Tibial nerve (tissue), 4 donors: ENCODE results near the gene RSRP1. TPM values are rescaled to one million over a fixed set of nuclear protein-coding genes. Genes with fewer than 3 reads are reported as not detected.

Source experiments
- DNase-seq, 2 donors: peaks; one replicate each; pipeline ENCODE4 v3.0.0-alpha.2; 2019; ENCODE audit warnings: low spot score in 2 of 2
- H3K27ac ChIP-seq, 4 donors: fragments of 200-600 bp; sonication (generic) in 3 of 4; one replicate each; pipeline ENCODE4 v1.5.1; 2017 to 2019; ENCODE audit warnings: mild to moderate bottlenecking in 1 of 4
- H3K27me3 ChIP-seq, 2 donors: fragments of 200-600 bp; sonication (generic) in 1 of 2; one replicate each; pipeline versions ENCODE4 v1.5.1 to v1.6.0; 2017 to 2019
- H3K36me3 ChIP-seq, 3 donors: fragments of 200-600 bp; sonication (generic); one replicate each; pipeline ENCODE4 v1.5.1; 2018 to 2019
- H3K4me1 ChIP-seq, 4 donors: fragments of 200-600 bp; sonication (generic) in 3 of 4; one replicate each; pipeline ENCODE4 v1.5.1; 2017 to 2019
- H3K4me3 ChIP-seq, 4 donors: fragments of 200-600 bp; sonication (generic) in 3 of 4; one replicate each; pipeline ENCODE4 v1.5.1; 2017 to 2019; ENCODE audit warnings: mild to moderate bottlenecking in 1 of 4, moderate library complexity in 1 of 4
- H3K9me3 ChIP-seq, 4 donors: fragments of 200-600 bp; sonication (generic) in 3 of 4; one replicate each; pipeline ENCODE4 v1.5.1; 2017 to 2019
- EP300 ChIP-seq, 2 donors: sonication (generic); formaldehyde crosslinking; IDR thresholded peaks; one replicate each; pipeline ENCODE4 v1.6.1; 2017; ENCODE audit warnings: antibody characterized with exemption in 2 of 2, mild to moderate bottlenecking in 1 of 2
- POLR2A ChIP-seq, 2 donors: fragments of 450-650 bp; IDR thresholded peaks; one replicate each; pipeline ENCODE4 v1.6.1; 2017; ENCODE audit warnings: antibody characterized with exemption in 2 of 2, mild to moderate bottlenecking in 2 of 2, moderate library complexity in 2 of 2
- WGBS, 2 donors: methylation state at CpG; one replicate each; pipeline ENCODE4 v1.1.5; 2018; 5-methylcytosine and 5-hydroxymethylcytosine counted together
- total RNA-seq, 4 donors: library from RNA; depleted of rRNA; stranded (reverse); fragments of >200 nt; gene quantifications; one replicate each; pipeline ENCODE4 v1.1.0, GENCODE V29; 2016
- TF ChIP-seq, protein P1 (sequence below), 5 experiments: fragments of 200-600 bp in 3 of 5; fragments of 450-650 bp in 2 of 5; sonication (generic) in 3 of 5; IDR thresholded peaks; one replicate each; pipeline ENCODE4 v1.5.1; 2016 to 2019; ENCODE audit warnings: antibody characterized with exemption in 5 of 5, mild to moderate bottlenecking in 3 of 5, moderate library complexity in 2 of 5

RSRP1 gene
- total RNA-seq, 4 donors from 2014 or later = 169 to 191 (median 178) TPM

DNA sequence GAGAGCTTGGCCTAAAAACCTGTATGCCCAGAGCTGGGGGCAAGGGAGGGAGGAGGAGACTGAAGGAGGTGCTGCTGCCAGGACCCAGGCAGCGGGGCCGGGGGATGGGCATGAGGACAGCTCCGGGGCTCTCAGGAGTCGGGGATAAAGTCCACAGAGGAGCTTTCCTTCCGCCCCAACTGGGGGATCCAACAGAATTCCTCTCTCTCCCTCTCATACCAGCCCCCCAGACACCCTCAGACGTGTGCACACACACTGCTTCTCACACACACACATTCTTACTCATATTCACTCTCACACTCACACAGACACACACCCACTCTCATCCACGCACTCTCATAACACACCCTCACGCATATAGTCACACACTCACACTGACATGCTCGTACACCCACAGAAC is 54.0 kb downstream of the RSRP1 start:
- Histone ChIP-seq H3K36me3 (no peaks in the 10 kb centered on the region), H3K4me1 (peaks cover 0 to 6% (median 0%) of the 10 kb centered on the region in 4 donors), H3K4me3 (no peak overlapping the region), H3K27ac (no peak overlapping the region), H3K27me3 (peaks cover 0 to 17% of the 10 kb centered on the region in 2 donors), H3K9me3 (no peaks in the 10 kb centered on the region)
- TF ChIP-seq EP300 (IDR thresholded peaks at IDR 0.05) (no peak), POLR2A (IDR thresholded peaks at IDR 0.05) (no peak)
- TF ChIP-seq, protein P1, sequence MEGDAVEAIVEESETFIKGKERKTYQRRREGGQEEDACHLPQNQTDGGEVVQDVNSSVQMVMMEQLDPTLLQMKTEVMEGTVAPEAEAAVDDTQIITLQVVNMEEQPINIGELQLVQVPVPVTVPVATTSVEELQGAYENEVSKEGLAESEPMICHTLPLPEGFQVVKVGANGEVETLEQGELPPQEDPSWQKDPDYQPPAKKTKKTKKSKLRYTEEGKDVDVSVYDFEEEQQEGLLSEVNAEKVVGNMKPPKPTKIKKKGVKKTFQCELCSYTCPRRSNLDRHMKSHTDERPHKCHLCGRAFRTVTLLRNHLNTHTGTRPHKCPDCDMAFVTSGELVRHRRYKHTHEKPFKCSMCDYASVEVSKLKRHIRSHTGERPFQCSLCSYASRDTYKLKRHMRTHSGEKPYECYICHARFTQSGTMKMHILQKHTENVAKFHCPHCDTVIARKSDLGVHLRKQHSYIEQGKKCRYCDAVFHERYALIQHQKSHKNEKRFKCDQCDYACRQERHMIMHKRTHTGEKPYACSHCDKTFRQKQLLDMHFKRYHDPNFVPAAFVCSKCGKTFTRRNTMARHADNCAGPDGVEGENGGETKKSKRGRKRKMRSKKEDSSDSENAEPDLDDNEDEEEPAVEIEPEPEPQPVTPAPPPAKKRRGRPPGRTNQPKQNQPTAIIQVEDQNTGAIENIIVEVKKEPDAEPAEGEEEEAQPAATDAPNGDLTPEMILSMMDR (IDR thresholded peaks at IDR 0.05) = no peak
- WGBS, 2 donors = 53 to 57% methylated on average over 9 of the region's 9 CpGs
- no peak for DNase-seq

Other genes starting within 250 kb of the RSRP1 start
- gene SYF2, start 15.0 kb downstream of the RSRP1 start, total RNA-seq = 10 to 100 TPM; 32.7 to 52.2 (median 43.7) TPM
- gene RHD, start 25.1 kb upstream of the RSRP1 start, total RNA-seq = not detected
- gene TMEM50A, start 90.9 kb upstream of the RSRP1 start, total RNA-seq = 100 to 1,000 TPM in 1 of 4 donors, 10 to 100 TPM in 3; 62.1 to 109 (median 81.5) TPM
- under 1 TPM in 1 of 4 donors, not detected in 3; 0.22 TPM for gene RHCE, start 173.4 kb upstream of the RSRP1 start, total RNA-seq
- gene MACO1, start 183.4 kb upstream of the RSRP1 start, total RNA-seq = 10 to 100 TPM in 3 of 4 donors, 1 to 10 TPM in 1; 8.8 to 16.2 (median 13.7) TPM